ENCODE measurements around the gene FGD5. TPM values are rescaled to one million over a fixed set of nuclear protein-coding genes. Genes with fewer than 3 reads are reported as not detected.

FGD5 gene
- total RNA-seq, 1 donor = under 0.01 TPM

GRCh38 chr3:14853271-14853951, 34.6 kb downstream of the FGD5 start:
- no peak for TF ChIP-seq CTCF (IDR thresholded peaks at IDR 0.05; ENCODE audit: insufficient read depth, low read depth, low read length)
- DNase-seq (ENCODE audit: low read depth) = no peak
- H3K4me3 ChIP-seq (ENCODE audit: low read depth, low read length) = no peak overlapping the region

GRCh38 chr3:14857506-14857905, 38.7 kb downstream of the FGD5 start:
- no peak overlapping the region for H3K4me3 ChIP-seq (ENCODE audit: low read depth, low read length)
- no peak for DNase-seq (ENCODE audit: low read depth)
- no peak for TF ChIP-seq CTCF (IDR thresholded peaks at IDR 0.05; ENCODE audit: insufficient read depth, low read depth, low read length)

GRCh38 chr3:14858105-14858504, 39.3 kb downstream of the FGD5 start:
- no peak for TF ChIP-seq CTCF (IDR thresholded peaks at IDR 0.05; ENCODE audit: insufficient read depth, low read depth, low read length)
- no peak overlapping the region for H3K4me3 ChIP-seq (ENCODE audit: low read depth, low read length)
- no peak for DNase-seq (ENCODE audit: low read depth)

- H3K4me3 ChIP-seq (ENCODE audit: low read depth, low read length) = no peak overlapping the region
- no peak for TF ChIP-seq CTCF (IDR thresholded peaks at IDR 0.05; ENCODE audit: insufficient read depth, low read depth, low read length)
- DNase-seq (ENCODE audit: low read depth) = no peak
Measured at GRCh38 chr3:14859880-14860279, 41.1 kb downstream of the FGD5 start.

- no peak for DNase-seq (ENCODE audit: low read depth)
- TF ChIP-seq CTCF (IDR thresholded peaks at IDR 0.05; ENCODE audit: insufficient read depth, low read depth, low read length) = no peak
- H3K4me3 ChIP-seq (ENCODE audit: low read depth, low read length) = no peak overlapping the region
Measured at GRCh38 chr3:14861031-14861430, 42.3 kb downstream of the FGD5 start.

- no peak overlapping the region for H3K4me3 ChIP-seq (ENCODE audit: low read depth, low read length)
- no peak for TF ChIP-seq CTCF (IDR thresholded peaks at IDR 0.05; ENCODE audit: insufficient read depth, low read depth, low read length)
- DNase-seq (ENCODE audit: low read depth) = no peak
Measured at GRCh38 chr3:14861446-14862302, 42.9 kb downstream of the FGD5 start.

All from fibroblast of villous mesenchyme (primary cell).